NCI-H748 (cell line): Measurements from ENCODE around the gene SEMA6B.
A peak's percentile ranks its signal among the peaks of the same experiment; 100 is the strongest.

Experiments used
- DNase-seq: peaks from one replicate; lab custom pipeline; 2025; ENCODE audit not compliant: unreplicated experiment; lab: John Stamatoyannopoulos, UW

The SEMA6B gene

DNA sequence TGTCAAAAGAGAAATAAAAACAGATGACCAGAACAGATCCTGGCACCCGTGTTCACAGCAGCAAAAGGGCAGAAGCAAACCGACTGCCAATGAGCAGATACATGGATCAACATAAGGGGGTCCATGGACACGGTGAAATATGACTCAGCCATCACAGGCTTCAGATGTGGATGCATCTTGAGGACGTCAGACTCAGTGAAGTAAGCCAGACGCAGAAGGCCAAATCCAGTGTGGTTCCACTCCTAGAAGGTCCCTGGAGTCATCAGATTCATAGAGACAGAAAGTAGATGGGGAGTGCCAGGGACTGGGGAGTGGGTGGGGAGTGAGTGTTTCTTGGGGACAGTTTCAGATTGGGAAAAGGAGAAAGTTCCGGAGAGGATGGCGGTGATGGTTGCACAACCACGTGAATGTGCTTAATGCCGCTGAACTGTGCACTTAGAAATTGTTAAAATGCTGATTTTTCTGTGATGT lies 28.8 kb upstream of the SEMA6B start:
- DNase-seq = no peak

DNA sequence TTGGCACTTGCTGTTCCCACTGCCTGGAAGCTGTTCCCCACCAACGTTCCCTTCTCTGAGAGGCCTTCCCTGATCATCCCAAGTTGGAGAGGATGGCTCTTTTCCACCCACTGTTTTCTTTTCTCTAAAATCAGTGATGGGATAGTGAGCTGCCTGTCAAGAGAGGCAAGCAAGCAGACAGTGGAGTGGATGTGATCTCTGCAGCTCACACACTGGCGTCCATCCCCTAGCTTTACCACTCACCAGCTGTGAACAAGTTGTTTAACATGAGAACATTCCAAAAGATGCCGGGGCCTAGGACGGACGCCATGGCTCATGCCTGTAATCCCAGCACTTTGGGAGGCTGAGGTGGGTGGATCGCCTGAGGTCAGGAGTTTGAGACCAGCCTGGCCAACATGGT lies 28.0 kb upstream of the SEMA6B start:
- no peak for DNase-seq

DNA sequence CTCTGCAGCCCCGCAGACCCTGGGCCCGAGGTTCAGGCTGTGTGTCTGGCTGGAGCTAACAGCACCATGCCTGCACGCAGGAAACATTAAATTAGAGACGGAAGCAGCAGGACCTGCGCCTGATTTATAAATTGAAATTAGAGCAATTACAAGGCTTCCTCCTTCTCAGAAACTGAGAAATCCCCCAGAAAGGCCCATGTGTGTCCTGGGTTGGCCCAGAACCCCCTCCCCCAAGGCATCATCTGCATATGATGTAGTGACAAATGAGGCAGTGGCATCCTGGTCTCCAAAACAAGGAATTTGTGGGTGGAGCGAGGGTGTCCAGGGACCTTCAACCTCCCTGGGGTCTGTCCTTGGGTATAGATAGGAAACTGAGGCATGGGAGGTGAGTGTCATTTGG lies 27.2 kb upstream of the SEMA6B start:
- no peak for DNase-seq

DNA sequence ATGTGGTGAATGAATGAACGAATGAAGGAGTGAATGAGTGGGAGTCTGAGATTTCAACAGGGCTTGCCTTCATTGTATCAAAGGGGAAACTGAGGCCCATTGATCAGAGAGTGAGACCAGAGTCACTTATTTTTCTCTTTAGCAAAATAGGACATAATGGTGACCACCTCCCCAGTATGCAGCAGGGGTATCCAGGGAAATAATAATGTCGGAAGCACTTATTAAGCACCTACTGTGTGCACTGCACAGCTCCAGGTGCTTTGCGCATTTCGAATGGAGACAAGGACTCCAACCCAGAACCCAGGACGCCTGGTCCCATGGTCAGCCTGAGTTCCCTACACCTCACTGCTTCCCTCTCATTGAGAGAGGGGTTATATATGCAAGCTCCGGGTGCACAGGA lies 26.8 kb upstream of the SEMA6B start:
- no peak for DNase-seq

DNA sequence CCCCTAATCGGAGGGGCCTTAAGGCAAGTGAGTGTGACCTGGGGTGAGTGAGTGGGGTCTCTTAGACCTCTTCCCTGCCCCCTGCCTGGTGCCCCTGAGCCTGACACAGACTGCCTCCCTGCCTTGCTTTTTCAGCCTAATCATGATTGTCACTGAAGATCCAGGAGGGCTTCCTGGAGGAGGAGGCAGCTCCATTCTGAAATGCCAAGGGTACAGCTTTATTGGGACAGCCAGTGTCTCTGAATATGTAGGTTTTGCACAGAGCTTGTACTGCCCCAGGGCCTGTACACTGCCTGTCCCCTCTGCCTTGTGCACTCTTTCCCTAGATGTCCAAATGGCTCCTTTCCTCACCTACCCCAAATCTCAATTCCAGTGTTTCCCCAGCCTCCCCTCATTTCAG lies 26.1 kb upstream of the SEMA6B start:
- DNase-seq = no peak

DNA sequence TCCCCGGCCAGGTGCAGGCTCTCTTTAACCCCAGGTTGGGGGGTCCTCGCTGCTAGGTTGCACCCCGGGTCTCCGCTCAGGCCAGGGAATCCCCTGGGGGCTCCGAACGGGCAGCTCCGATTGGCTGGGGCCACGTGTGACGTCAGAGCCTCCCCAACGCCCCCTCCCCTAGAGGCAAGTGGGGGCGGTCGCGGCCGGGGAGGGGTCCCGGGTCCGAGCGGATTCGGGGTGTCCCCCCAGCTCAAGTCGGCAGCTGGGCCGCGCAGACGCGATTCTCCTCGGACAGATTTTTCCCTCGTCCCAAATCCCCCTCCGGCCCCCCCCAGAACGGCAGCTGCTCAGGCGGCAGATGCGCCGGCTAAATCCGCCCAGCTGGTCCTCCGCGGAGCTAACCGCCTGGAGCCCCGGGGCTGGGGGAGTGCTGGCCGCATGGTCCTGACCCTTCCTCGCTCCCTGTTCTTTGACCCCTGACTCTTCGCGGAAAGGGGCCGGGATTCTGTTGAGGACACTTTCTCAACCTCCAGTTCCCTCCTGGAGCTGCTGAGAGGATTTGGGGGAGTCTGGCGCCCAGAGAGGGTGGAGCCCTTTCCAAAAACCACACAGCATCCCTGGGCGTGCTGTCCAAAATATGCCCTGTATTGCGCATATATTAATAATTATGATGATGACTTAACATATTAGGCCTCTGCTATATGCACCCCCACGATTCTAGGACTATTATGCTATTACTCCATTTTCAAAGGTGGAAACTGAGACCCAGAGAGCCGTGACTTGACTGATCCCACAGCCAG lies 25.4 kb upstream of the SEMA6B start:
- peak; percentile 56 for DNase-seq

DNA sequence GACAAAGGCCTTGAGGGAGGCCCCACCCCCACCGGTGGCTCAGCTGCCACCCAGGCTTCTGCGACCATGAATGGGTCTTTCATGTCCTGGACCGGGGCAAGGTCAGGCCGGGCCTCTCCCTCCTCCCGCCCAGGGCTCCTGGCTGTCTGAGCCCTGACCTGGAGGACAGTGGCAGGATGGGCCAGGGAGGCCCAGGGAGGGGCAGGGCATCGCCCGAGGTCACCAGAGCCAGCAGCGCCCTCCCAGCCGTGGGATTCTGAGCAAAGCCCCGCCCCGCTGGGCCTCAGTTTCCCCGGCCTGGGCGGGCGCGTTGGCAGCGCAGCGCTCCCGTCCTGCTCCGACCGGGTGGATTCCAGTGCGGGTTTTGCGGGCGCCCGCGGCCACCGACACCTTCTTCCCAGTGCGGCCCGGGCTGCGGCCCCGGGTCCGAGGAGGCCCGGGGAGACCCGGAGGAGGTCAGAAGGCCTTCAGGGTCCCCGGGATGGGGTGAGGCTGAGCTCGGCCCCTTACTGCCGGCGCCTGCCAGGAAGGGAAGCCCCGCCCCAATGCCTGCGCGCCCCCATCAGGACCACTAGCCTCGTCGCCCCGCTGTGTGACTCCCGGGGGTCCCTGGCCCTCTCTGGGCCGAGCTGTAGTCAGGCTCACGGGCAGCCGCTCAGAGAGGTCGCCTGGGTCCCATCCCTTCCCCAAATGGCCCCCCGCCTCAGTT lies 24.6 kb upstream of the SEMA6B start:
- no peak for DNase-seq

DNA sequence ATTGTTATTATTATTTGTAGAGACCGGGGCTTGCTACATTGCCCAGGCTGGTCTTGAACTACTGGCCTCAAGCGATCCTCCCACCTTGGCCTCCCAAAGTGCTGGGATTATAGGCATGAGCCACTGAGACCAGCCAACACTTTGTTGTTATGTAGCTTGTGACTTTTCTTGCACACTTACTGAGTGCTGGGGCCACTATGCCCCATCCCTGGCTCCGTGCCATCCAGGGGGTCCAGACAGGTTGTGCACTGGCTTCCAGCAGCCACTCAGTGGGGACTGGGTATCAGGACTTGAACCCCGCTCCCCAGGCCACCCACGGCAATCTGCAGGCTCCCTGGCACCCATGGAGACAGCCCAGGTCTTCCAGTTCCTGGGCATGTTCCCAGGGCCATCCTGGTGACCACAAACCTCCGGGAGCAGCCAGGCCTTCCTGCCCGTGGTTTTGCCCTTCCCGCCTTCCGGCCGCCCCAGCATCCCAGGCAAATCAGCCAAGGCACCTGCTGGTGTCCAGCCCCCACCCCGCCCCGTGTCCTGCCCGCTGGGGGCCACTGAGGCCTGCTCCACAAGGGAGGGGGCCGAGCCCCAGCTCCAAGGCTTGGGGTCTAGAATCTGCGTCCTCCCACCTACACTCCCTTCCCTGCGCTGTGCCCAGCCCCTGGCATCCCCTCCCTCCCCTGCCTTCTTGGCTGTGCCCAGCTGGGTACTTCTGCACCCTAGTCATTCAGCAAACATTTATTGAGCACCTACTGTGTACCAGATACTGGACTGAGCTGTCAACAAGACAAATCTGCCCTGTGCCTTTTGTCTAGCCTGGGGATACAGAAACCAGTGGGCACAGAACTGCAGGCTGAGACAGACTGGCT lies 23.7 kb upstream of the SEMA6B start:
- DNase-seq = no peak

DNA sequence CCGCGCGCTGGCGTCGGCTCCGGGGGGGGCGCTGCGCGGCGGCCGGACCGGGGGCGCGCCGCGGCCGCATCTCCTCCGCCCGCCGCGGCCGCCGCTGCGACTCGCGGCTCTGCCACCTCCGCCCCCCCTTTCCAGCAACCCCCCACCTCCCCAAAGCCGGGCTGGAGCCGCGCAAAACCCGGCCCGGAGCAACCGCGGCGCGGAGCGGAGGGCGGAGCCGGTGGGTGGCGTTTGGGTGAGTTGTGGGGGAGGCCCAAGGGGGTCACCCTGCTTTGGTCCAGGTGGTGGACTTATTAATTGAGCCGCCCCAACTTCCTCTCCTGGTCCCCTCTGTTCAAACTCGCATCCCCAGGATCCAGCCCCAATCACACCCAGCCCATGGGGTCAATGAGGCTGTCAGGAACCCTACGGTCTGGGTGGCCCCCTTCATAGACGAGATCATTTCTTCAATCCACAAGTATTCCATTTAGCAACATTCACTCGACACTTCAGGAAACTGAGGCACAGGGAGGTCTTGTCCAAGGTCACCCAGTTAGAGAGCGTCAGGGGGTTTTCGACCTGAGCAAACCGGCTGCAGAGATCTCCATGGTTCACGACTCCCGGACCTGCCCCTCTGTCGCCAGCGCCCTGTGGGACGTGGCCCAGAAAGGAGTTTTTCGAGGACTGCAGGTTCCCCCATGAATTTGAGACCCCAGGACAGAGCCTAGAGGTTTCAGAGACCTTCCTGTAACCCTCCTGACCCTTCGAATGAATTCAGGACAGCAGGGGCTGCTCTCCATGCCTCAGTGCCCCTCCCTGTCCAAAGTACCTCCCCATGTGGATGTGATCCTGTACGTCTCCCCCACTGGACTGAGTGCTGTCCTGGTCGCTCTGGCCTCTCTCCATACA lies 22.4 kb upstream of the SEMA6B start:
- no peak for DNase-seq

DNA sequence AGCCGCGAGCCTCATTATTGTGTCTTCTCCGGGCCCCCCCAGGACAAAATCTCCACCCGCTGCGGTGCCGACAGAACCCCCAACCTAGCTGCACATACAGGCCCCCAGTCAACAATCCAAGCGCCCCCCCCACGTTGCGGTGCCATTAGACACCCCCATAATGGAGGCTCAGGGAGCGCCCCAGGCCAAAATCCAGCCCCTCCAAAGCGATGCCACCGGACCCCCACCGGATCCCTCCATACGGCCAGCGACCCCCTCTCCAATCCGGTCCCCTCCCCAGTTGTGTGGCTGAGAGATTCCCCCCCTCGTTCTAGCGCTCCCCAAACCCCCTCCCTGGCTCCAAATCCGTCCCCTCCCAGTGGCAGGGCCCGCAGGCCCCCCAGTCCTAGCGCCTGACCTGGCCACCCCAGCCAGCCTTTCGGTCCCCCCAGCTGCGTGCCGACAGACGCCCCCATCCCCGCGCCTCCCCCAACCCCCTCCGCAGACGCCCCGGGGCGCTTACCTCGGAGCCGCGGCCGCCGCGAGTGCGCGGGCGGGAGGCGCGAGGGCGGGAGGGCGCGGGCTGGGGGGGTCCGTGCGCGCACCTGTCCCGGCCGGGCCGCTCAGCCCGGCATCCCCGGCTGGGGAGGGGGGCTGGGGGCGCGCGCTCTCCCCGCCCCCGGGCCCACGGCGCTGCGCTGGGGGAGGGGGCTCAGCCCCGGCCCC lies 21.6 kb upstream of the SEMA6B start:
- DNase-seq = peak; percentile 32

DNA sequence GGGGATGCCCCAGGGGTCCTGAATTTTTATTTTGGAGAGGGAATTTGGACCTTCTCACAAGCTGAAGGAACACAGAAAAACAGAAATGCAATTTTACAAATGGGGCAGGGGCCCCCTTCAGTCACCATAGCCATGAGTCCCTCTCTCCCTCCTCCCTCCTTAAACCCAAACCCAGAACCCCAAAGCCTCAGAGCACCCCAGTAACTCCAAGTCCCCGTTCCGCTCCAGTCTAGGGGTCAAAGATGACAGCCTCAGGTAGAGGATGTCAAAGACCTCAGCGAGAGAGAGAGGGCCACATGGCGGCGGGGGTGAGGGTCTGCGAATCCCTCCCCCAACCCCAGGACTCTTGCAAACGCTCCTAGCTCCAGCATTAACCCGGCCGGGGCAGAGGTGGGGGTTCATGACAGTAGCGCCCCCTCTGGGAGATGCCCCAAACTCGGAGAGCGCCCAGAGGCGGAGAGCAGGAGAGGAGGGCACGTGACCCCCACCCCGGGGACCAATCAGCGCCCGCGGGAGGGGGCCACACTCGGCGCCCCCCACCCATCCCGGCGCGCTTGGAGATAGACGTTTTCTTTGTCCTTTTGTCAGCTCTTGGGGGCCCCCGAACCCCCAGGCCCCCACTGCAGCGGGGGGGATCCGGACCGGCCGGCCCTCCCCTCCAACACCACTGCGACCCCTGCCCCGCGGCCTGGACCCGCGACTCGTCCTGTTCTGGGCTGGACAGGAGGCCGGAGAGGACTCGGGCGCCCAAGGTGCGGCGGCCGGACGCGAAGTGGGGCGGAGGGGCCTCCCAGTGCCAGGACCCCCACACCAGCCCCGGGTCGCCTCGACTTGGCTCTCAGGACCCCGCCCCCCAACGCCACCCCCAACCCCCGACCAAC lies 20.8 kb upstream of the SEMA6B start:
- no peak for DNase-seq

DNA sequence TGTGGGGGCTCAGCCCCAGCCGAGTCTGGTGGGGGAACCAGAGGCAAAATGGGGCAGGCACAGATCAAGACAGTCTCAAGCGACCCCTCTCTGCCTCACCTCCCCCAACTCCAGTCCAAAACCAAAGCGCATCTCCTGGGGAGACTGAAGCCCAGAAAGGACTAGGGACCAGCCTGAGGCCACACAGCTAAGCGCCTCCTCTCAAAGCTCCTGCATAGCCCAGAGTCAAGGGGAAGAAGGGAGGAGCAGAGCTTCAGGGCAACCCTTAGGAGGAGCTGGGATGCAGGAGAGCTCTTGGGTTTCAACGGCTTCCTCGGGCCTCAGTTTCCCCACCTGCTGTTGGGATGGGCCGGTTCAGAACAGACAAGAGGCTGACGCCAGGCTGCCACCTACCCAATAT lies 19.9 kb upstream of the SEMA6B start:
- no peak for DNase-seq

DNA sequence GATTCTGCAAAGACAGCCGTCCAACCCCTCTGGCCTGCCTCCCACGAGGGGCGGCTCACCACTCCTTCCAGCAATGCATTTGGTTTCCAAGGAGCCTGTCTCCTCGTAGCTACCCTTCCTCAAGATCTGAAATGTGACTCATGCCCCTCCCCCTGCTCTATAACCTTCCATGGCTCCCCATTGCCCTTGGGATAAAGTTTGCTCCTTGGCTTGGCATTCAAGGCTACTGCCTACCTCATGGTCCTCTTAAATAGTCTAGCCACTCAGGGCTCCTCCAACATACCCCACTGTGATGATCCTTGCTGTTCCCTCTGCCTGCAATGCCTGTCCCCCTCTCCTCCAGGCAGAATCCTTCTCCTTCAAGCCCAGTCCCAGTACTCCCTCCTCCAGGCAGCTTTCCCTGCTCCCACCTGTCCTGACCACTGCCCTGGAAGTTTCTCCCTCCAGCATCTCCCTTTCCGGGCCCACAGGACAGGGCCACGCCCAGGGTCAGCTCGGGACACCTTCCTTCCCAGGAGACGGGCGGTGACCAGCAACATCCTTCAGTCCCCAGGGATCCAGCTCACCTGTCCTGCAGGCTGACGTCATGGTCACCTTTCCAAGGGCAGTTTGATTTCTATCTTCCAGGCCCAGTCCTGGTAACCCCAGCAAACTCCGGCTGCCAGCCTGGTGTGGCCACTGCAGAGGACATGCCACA lies 19.2 kb upstream of the SEMA6B start:
- DNase-seq = no peak

DNA sequence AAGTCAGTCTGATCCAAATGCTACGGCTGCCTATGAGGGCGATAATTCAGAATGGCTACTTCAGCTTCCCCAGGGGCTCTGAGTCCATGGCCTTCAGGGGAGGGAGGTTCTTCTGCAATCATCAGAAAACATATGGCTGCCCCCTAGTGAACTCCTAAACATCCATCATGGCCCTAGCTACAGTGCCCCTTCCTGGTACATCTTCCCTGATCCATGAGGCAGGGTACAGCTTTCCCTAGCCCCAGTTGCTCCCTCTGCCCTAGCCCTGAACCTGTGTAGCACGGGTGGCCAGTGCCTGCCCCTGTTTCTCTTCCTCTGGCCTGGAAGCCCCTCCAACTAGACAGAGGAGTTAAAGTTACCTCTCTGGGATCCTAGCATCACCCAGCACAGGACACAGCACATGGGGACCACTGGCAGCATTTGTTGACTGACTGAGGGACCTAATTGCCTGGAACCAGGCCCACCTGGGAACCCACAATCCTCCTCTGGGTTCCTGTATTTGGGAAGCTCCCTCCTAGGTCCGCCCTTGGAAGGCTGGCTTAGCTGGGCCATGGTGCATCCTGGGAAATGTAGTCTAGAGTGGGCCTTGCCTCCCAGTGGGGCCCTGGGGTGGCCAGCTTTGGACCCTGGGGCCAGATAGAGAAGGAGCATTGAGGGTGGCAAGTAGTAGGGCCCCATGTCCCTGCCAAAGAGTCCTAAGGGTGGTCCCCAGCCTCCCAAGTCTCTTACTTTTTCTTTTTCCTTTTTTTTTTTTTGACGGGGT lies 17.7 kb upstream of the SEMA6B start:
- DNase-seq = no peak

DNA sequence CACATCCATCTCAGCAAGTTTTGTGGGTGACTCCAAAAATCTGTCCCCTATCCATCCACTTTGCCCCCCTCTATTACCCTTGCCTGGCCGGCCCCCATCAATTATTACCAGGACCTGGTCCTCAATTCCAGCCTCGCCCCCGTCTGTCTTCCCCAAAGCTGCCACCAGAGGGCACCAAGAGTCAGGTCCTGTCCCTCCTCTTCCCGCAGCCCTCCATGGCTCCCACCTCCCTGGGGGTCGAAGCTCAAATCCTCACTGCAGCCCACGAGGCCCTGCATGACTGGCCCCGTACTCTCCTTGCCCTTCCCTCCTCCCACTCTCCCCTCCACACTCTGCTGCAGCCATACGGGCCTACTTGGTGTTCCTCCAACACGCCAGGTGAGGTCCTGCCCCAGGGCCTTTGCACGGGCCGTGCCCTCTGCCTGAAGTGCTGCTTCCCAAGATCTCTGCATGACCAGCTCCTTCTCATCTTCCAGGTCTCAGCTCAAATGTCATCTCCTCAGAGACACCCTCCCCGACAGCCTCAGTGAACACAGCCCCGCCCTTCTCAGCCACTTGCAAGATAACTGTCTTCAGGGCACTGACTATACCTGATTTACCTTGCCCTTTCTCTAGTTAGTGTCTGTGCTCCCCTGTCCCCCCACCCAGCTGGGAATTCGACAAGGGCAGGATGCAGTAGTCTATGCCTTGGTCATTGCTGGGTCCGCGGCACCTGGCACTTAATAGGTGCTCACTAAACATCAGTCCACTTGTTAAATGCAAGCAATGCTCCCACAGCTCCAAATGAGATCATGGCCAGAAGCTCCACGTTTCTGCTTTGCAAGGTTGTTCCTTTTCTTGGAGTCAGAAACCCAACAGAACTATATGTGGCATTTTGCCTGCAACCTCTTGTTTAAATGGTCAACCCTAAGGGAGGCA lies 16.8 kb upstream of the SEMA6B start:
- peak; percentile 51 for DNase-seq

DNA sequence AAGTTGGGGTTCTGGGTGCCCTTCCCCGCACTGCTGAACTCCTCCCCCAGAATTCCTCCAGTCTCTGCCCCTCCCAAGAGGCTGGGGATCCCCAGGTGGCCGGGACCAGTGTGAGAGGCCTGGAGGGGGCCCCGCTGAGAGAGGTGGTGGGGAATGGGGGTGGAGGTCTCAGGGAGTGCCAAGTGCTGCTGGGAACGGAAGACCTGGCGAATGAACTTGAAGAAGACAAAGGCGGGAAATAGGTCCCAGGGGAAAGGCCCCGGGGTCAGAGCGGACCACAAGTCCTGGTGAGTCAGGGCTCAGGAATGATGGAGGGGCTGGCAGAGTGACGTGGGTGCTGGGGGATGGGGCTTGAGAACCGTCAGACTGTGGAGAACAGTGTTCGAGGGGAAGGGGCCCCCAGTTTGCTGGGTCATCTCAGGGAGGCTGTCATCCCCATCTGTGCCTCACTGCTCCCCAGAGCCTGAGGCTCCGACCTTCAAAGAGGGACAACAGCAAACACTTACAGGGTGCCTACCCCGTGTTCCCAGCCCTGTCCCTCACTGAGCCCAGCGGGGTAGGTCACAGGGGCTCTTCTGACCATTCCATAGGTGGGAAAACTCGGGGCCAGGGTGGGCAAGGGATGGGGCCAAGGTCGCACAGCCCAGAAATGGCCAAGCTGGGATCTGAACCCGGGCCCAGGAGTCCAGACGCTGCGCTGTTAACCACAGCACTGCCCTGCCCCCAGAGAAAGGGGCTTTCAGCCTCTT lies 16.0 kb upstream of the SEMA6B start:
- no peak for DNase-seq
